IMR-90 (cell line): ENCODE data around the gene ELOVL1.

Experiments used
- CEBPB ChIP-seq: IDR thresholded peaks from 2 replicates; pipeline ENCODE4 v1.6.1; 2012; ENCODE audit warnings: low read depth, low read length, improper control_type of control experiment
- CTCF ChIP-seq: conservative IDR thresholded peaks from 2 replicates; pipeline ENCODE4 v1.5.1; 2012; ENCODE audit warnings: mild to moderate bottlenecking, low read depth, low read length, improper control_type of control experiment
- ELK1 ChIP-seq: fragments of 150-350 bp; IDR thresholded peaks from 2 replicates; pipeline ENCODE4 v1.6.1; 2016; ENCODE audit warnings: low read depth, mild to moderate bottlenecking, low read length, moderate library complexity, borderline replicate concordance
- POLR2A ChIP-seq: IDR thresholded peaks from 2 replicates; pipeline ENCODE4 v1.6.1; 2012; ENCODE audit warnings: mild to moderate bottlenecking, low read depth, low read length
- RAD21 ChIP-seq: IDR thresholded peaks from 2 replicates; pipeline ENCODE4 v1.6.1; 2012; ENCODE audit warnings: low read length, improper control_type of control experiment

- TF ChIP-seq ELK1 (no peak), RAD21 (no peak), CTCF (no peak), CEBPB (no peak), POLR2A (no peak)
These were observed 16.8 kb downstream of the ELOVL1 start for GRCh38 chr1:43350976-43351375.
